ENCODE data around the gene IQCN.
A peak's percentile ranks its signal among the peaks of the same experiment; 100 is the strongest.
"Not testable (repeated sequence)": the region's sequence is repeated elsewhere in the genome, so short reads cannot be mapped to it uniquely, and the experiment has no call there.

Gene IQCN

GRCh38 chr19:18218600-18218999, 55.7 kb downstream of the IQCN start:
- H3K27ac ChIP-seq, result no peak overlapping the region
- TF ChIP-seq CTCF (conservative IDR thresholded peaks at IDR 0.05), result no peak

GRCh38 chr19:18218159-18218558, 56.1 kb downstream of the IQCN start:
- TF ChIP-seq CTCF (conservative IDR thresholded peaks at IDR 0.05), result no peak
- no peak overlapping the region for H3K27ac ChIP-seq

GRCh38 chr19:18216789-18217188, 57.5 kb downstream of the IQCN start:
- no peak overlapping the region for H3K27ac ChIP-seq
- TF ChIP-seq CTCF (conservative IDR thresholded peaks at IDR 0.05), result no peak

- no peak overlapping the region for H3K27ac ChIP-seq
- TF ChIP-seq CTCF (conservative IDR thresholded peaks at IDR 0.05), result no peak
These were observed 59.3 kb downstream of the IQCN start for GRCh38 chr19:18214779-18215433.

- no peak overlapping the region for H3K27ac ChIP-seq
- no peak for TF ChIP-seq CTCF (conservative IDR thresholded peaks at IDR 0.05)
These were observed 62.6 kb downstream of the IQCN start for GRCh38 chr19:18211683-18212082.

- not testable (repeated sequence) for H3K27ac ChIP-seq
These were observed 64.3 kb downstream of the IQCN start for GRCh38 chr19:18209912-18210311.

- TF ChIP-seq CTCF (conservative IDR thresholded peaks at IDR 0.05), result peak; percentile 72
- no peak overlapping the region for H3K27ac ChIP-seq
These were observed 65.9 kb downstream of the IQCN start for GRCh38 chr19:18208098-18208951.

Data from VCaP (cell line).